ENCODE results near the gene PRR23B.

GRCh38 chr3:139006051-139006716 lies 14.5 kb downstream of the PRR23B start, which contains the start of gene PRR23A:
- TF ChIP-seq, protein P1, sequence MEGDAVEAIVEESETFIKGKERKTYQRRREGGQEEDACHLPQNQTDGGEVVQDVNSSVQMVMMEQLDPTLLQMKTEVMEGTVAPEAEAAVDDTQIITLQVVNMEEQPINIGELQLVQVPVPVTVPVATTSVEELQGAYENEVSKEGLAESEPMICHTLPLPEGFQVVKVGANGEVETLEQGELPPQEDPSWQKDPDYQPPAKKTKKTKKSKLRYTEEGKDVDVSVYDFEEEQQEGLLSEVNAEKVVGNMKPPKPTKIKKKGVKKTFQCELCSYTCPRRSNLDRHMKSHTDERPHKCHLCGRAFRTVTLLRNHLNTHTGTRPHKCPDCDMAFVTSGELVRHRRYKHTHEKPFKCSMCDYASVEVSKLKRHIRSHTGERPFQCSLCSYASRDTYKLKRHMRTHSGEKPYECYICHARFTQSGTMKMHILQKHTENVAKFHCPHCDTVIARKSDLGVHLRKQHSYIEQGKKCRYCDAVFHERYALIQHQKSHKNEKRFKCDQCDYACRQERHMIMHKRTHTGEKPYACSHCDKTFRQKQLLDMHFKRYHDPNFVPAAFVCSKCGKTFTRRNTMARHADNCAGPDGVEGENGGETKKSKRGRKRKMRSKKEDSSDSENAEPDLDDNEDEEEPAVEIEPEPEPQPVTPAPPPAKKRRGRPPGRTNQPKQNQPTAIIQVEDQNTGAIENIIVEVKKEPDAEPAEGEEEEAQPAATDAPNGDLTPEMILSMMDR (conservative IDR thresholded peaks at IDR 0.05 in 1 of 2, IDR thresholded peaks at IDR 0.05 in 1 of 2; ENCODE audit: low read depth in 1 of 2, low read length in 2 of 2): no peak
- no peak for TF ChIP-seq EZH2 (IDR thresholded peaks at IDR 0.05; ENCODE audit: low read length, missing control alignments)
